ENCODE measurements around the gene MEIS3. TPM values are rescaled to one million over a fixed set of nuclear protein-coding genes. Genes with fewer than 3 reads are reported as not detected.

MEIS3 gene
- total RNA-seq, 1 experiment from 2014 or later, result 35.8 TPM

- ChIA-PET POLR2A (interaction anchor here (1.0 to 1.3 kb wide), 4 partner anchors 9 to 237 kb away, joined by 3 to 6 read pairs (median 4); partner anchors contain the start of gene CCDC9), CTCF (interaction anchor here (1.0 to 3.6 kb wide), 7 partner anchors 9 to 265 kb away, joined by 3 to 32 read pairs (median 7); partner anchors contain the start of genes EHD2 and NAPA), RAD21 (ENCODE audit: low non-redundant PET in 1 of 2, low total read pairs in 2 of 2, uncharacterized antibody in 2 of 2, unreplicated experiment in 2 of 2) (interaction anchor here (1.0 to 2.0 kb wide), 4 partner anchors 11 to 259 kb away, joined by 3 to 7 read pairs (median 4); no protein-coding TSS in a partner anchor)
- ATAC-seq (peak; percentile 88), DNase-seq (ENCODE audit: low read depth, low spot score) (peak; percentile 85)
- no TSS peak for BruUV-seq (replicated peaks)
- Histone ChIP-seq H3K79me2 (ENCODE audit: insufficient read depth, low read length) (no peaks in the 10 kb centered on the region), H3K27me3 (ENCODE audit: insufficient read depth, low read length) (peaks cover 19% of the 10 kb centered on the region), H3K4me1 (ENCODE audit: control insufficient read depth in 1 of 2, insufficient read depth in 2 of 2, low read length in 2 of 2) (peaks cover 17 to 23% of the 10 kb centered on the region in 2 experiments), H3K9me3 (ENCODE audit: control insufficient read depth in 1 of 2, insufficient read depth in 1 of 2, low read depth in 1 of 2, low read length in 2 of 2) (no peaks in the 10 kb centered on the region), H3K4me2 (ENCODE audit: low read length) (peak overlapping the region; percentile 95), H4K20me1 (ENCODE audit: insufficient read depth) (no peaks in the 10 kb centered on the region), H2AFZ (ENCODE audit: low read depth, low read length, poor library complexity, severe bottlenecking) (peak overlapping the region; percentile 98), H3K9ac (ENCODE audit: low read length) (peak overlapping the region; percentile 60), H3K36me3 (ENCODE audit: control insufficient read depth in 1 of 2, insufficient read depth in 2 of 2, low read length in 2 of 2) (no peaks in the 10 kb centered on the region), H3K27ac (ENCODE audit: low read depth, low read length) (peak overlapping the region; percentile 56; the same call in 1 of the 2 replicates), H3K9me2 (ENCODE audit: insufficient read depth) (no peaks in the 10 kb centered on the region), H3K4me3 (replicated peaks in 1 of 2; ENCODE audit: low read depth in 1 of 2, low read length in 2 of 2) (peak overlapping the region; percentile 36 to 55)
- intact Hi-C loops (cut with micrococcal nuclease), result loop anchor here (2.0 to 10.0 kb wide), 3 partner anchors 35 to 157 kb away; partner anchors contain the start of genes BICRA, KPTN and NAPA
- TF ChIP-seq EZH2 (IDR thresholded peaks at IDR 0.05) (no peak), EGR1 (IDR thresholded peaks at IDR 0.05; ENCODE audit: low read depth) (peak; percentile 80)
Measured at GRCh38 chr19:47447470-47448359, 28.4 kb upstream of the MEIS3 start.

- DNase-seq (ENCODE audit: low read depth, low spot score) (peak; percentile 81), ATAC-seq (peak; percentile 85)
- H3K4me1 ChIP-seq (ENCODE audit: control insufficient read depth in 1 of 2, insufficient read depth in 2 of 2, low read length in 2 of 2), result peaks cover 17 to 23% of the 10 kb centered on the region in 2 experiments
- BruUV-seq (replicated peaks), result no TSS peak
- CTCF ChIA-PET, result interaction anchor here (0.8 to 3.6 kb wide), 8 partner anchors 8 to 266 kb away, joined by 3 to 32 read pairs (median 6); partner anchors contain the start of genes EHD2, KPTN and NAPA
- H3K27me3 ChIP-seq (ENCODE audit: insufficient read depth, low read length), result peaks cover 19% of the 10 kb centered on the region
- no peaks in the 10 kb centered on the region for H3K36me3 ChIP-seq (ENCODE audit: control insufficient read depth in 1 of 2, insufficient read depth in 2 of 2, low read length in 2 of 2)
- peak overlapping the region; percentile 98 for H2AFZ ChIP-seq (ENCODE audit: low read depth, low read length, poor library complexity, severe bottlenecking)
- peak overlapping the region; percentile 60 for H3K9ac ChIP-seq (ENCODE audit: low read length)
- no peaks in the 10 kb centered on the region for H3K9me2 ChIP-seq (ENCODE audit: insufficient read depth)
- H4K20me1 ChIP-seq (ENCODE audit: insufficient read depth), result no peaks in the 10 kb centered on the region
- H3K9me3 ChIP-seq (ENCODE audit: control insufficient read depth in 1 of 2, insufficient read depth in 1 of 2, low read depth in 1 of 2, low read length in 2 of 2), result no peaks in the 10 kb centered on the region
- no peaks in the 10 kb centered on the region for H3K79me2 ChIP-seq (ENCODE audit: insufficient read depth, low read length)
- H3K4me2 ChIP-seq (ENCODE audit: low read length), result peak overlapping the region; percentile 95
- peak overlapping the region; percentile 36 to 55 for H3K4me3 ChIP-seq (replicated peaks in 1 of 2; ENCODE audit: low read depth in 1 of 2, low read length in 2 of 2)
- POLR2A ChIA-PET, result interaction anchor here (0.7 to 1.3 kb wide), 5 partner anchors 8 to 238 kb away, joined by 3 to 6 read pairs (median 4); partner anchors contain the start of genes CCDC9 and KPTN
- peak overlapping the region; percentile 56; the same call in 1 of the 2 replicates for H3K27ac ChIP-seq (ENCODE audit: low read depth, low read length)
- intact Hi-C loops (cut with micrococcal nuclease), result loop anchor here (2.0 to 10.0 kb wide), 3 partner anchors 35 to 158 kb away; partner anchors contain the start of genes BICRA, KPTN and NAPA
- RAD21 ChIA-PET (ENCODE audit: low non-redundant PET in 1 of 2, low total read pairs in 2 of 2, uncharacterized antibody in 2 of 2, unreplicated experiment in 2 of 2), result interaction anchor here (0.8 to 2.0 kb wide), 5 partner anchors 10 to 260 kb away, joined by 3 to 7 read pairs (median 4); partner anchors contain the start of gene KPTN (in 1 of the 2)
- TF ChIP-seq EZH2phosphoT487 (IDR thresholded peaks at IDR 0.05; ENCODE audit: borderline replicate concordance) (no peak), FOSL1 (IDR thresholded peaks at IDR 0.05; ENCODE audit: low read depth) (no peak), CTCF (IDR thresholded peaks at IDR 0.05 in 2 of 3, conservative IDR thresholded peaks at IDR 0.05 in 1 of 3; ENCODE audit: borderline replicate concordance in 1 of 3, insufficient read depth in 1 of 3, low read depth in 2 of 3, low read length in 2 of 3) (no peak), JUND (IDR thresholded peaks at IDR 0.05) (no peak), RAD21 (IDR thresholded peaks at IDR 0.05; ENCODE audit: low read depth) (no peak), EGR1 (IDR thresholded peaks at IDR 0.05; ENCODE audit: low read depth) (no peak), REST (IDR thresholded peaks at IDR 0.05; ENCODE audit: low read depth) (no peak)
Measured at GRCh38 chr19:47446534-47447469, 27.5 kb upstream of the MEIS3 start.
